ENCODE results near the gene ADAMTS8.

DNA sequence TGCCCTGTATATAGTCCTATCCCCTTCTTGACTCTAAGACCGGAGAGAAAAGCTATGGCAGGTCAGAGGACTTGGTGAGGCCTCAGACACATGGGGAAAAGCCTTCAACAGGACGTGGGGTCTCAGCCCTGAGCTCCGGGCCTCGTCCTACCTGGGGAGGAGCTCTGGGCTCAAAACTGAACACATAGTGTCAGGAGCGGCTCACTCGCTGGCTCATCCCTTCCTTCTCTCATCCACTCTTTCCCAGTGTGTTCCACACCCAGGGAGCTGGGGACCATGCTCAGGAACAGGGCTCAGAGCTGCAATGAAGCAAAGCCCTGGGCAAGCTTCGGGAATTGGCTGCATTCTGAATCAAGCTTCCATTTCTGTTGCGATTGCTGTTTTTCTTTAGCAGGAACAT, 34.5 kb upstream of the ADAMTS8 start:
- TF ChIP-seq CTCF (IDR thresholded peaks at IDR 0.05) (no peak), POLR2A (IDR thresholded peaks at IDR 0.05) (no peak)
